K562 (cell line): ENCODE results near the gene HSD17B12. TPM values are rescaled to one million over a fixed set of nuclear protein-coding genes. Genes with fewer than 3 reads are reported as not detected.

ENCODE experiments used
- ATAC-seq: fragments of 200-7000 bp; cut with Tn5 transposase; 3 replicates; pipeline ENCODE4 v1.9.1; 2020; ENCODE audit warnings: moderate library complexity
- BruUV-seq: library from RNA; stranded (reverse); fragments of 400-500 nt; replicated peaks from 2 replicates; lab custom pipeline; 2021; lab: Mats Ljungman, UMichigan
- CTCF ChIA-PET: fragments of 300-600 bp; formaldehyde crosslinking; extraction: SDS; loops from one replicate; lab custom pipeline; 2021; ENCODE audit warnings: low intra/inter-chr PET ratio; lab: Yijun Ruan, JAX
- POLR2A ChIA-PET: fragments of 300-600, 350-650 bp; sonication (Branson Sonifier 250); formaldehyde crosslinking; extraction: SDS; loops from one replicate; lab custom pipeline; 2021; ENCODE audit warnings: antibody characterized with exemption, inconsistent platforms; lab: Yijun Ruan, JAX
- DNase-seq, 4 experiments: peaks; one replicate each; pipeline versions ENCODE4 v3.0.0 to v3.0.0-alpha.2; 2011 to 2018; ENCODE audit warnings: low spot score in 3 of 4, mixed read lengths in 3 of 4; ENCODE audit errors: extremely low read depth in 1 of 4
- FAIRE-seq: peaks from 2 replicates; lab custom pipeline; 2011; peaks lifted over from hg19 to GRCh38; lab: Jason Lieb, UNC
- H2AFZ ChIP-seq: 2 replicates; pipeline ENCODE4 v1.6.0; 2011; ENCODE audit warnings: low read depth, low read length, control low read depth, inconsistent platforms
- H3K27ac ChIP-seq: fragments of 200-600 bp; 3 replicates; pipeline ENCODE4 v1.8.0; 2011; ENCODE audit warnings: low read depth, mild to moderate bottlenecking, control low read depth, inconsistent platforms, low read length, moderate library complexity, mixed read lengths; ENCODE audit errors: extremely low read depth
- H3K27me3 ChIP-seq, 2 experiments: fragments of 300-600 bp in 1 of 2; 2 replicates in 1 of 2; 3 replicates in 1 of 2; pipeline versions ENCODE4 v1.6.0 to v1.8.0; 2011; ENCODE audit warnings: inconsistent platforms in 2 of 2, low read length in 2 of 2, mild to moderate bottlenecking in 1 of 2, mixed read lengths in 1 of 2, moderate library complexity in 1 of 2; ENCODE audit not compliant: control insufficient read depth in 2 of 2, insufficient read depth in 2 of 2
- H3K36me3 ChIP-seq: fragments of 300-600 bp; 3 replicates; pipeline ENCODE4 v1.8.0; 2011; ENCODE audit warnings: mild to moderate bottlenecking, low read length, inconsistent platforms; ENCODE audit not compliant: control insufficient read depth, insufficient read depth
- H3K4me1 ChIP-seq, 2 experiments: fragments of 200-600 bp in 1 of 2; replicated peaks in 1 of 2; 2 replicates in 1 of 2; 3 replicates in 1 of 2; pipeline versions ENCODE4 v1.5.1 to v1.8.0; 2011; ENCODE audit warnings: inconsistent platforms in 2 of 2, low read length in 2 of 2, mild to moderate bottlenecking in 1 of 2, mixed read lengths in 1 of 2, moderate library complexity in 1 of 2; ENCODE audit not compliant: control insufficient read depth in 2 of 2, insufficient read depth in 2 of 2
- H3K4me2 ChIP-seq: 2 replicates; pipeline ENCODE4 v1.6.1; 2011; ENCODE audit warnings: low read length, control low read depth, inconsistent platforms, mixed read lengths; ENCODE audit not compliant: insufficient read depth
- H3K4me3 ChIP-seq: fragments of 200-600 bp; sonication (generic), shearing (Covaris generic); 2 replicates; pipeline ENCODE4 v1.5.1; 2016; ENCODE audit warnings: control low read depth, inconsistent platforms
- H3K79me2 ChIP-seq: fragments of 200-600 bp; 3 replicates; pipeline ENCODE4 v1.8.0; 2011; ENCODE audit warnings: low read length, inconsistent platforms; ENCODE audit not compliant: control insufficient read depth, insufficient read depth
- H3K9ac ChIP-seq, 2 experiments: 2 replicates each; pipeline versions ENCODE4 v1.6.0 to v1.6.1; 2011; ENCODE audit warnings: low read depth in 2 of 2, low read length in 2 of 2, control low read depth in 1 of 2, inconsistent platforms in 1 of 2, mild to moderate bottlenecking in 1 of 2, mixed read lengths in 1 of 2; ENCODE audit not compliant: insufficient read depth in 1 of 2
- H3K9me1 ChIP-seq: one replicate; pipeline ENCODE4 v1.6.0; 2011; ENCODE audit warnings: inconsistent platforms, mild to moderate bottlenecking, low read length, moderate library complexity; ENCODE audit not compliant: control insufficient read depth, insufficient read depth
- H3K9me3 ChIP-seq: replicated peaks from 2 replicates; pipeline ENCODE4 v1.5.1; 2011; ENCODE audit warnings: low read depth, low read length, inconsistent platforms; ENCODE audit not compliant: control insufficient read depth, insufficient read depth
- H4K20me1 ChIP-seq: replicated peaks from 2 replicates; pipeline ENCODE4 v1.6.1; 2011; ENCODE audit warnings: low read length, inconsistent platforms, mixed read lengths; ENCODE audit not compliant: control insufficient read depth, insufficient read depth
- DDX20 ChIP-seq: fragments of 450-650 bp; IDR thresholded peaks from 2 replicates; pipeline ENCODE4 v1.6.1; 2016; ENCODE audit warnings: missing genetic modification characterization, low read depth, mild to moderate bottlenecking, missing compliant biosample characterization, moderate library complexity
- ELF1 ChIP-seq: fragments of 200-800 bp; sonication (Bioruptor generic); IDR thresholded peaks from 2 replicates; pipeline ENCODE4 v1.6.1; 2016; ENCODE audit warnings: missing genetic modification characterization, missing compliant biosample characterization
- FOS ChIP-seq: IDR thresholded peaks from 3 replicates; pipeline ENCODE4 v1.6.1; 2011; ENCODE audit not compliant: insufficient read length; ENCODE audit errors: extremely low read depth
- FOXJ2 ChIP-seq: fragments of 200-800 bp; sonication (Bioruptor generic); IDR thresholded peaks from 2 replicates; pipeline ENCODE4 v1.6.1; 2016; ENCODE audit warnings: missing genetic modification characterization, missing compliant biosample characterization
- FOXM1 ChIP-seq, 2 experiments: fragments of 450-650 bp in 1 of 2; sonication (generic) in 1 of 2; formaldehyde crosslinking in 1 of 2; IDR thresholded peaks; 2 replicates each; pipeline versions ENCODE4 v1.6.1 to v1.9.0; 2017 to 2022; ENCODE audit warnings: low read depth in 2 of 2, mild to moderate bottlenecking in 2 of 2, missing genetic modification reagents in 1 of 2, moderate library complexity in 1 of 2
- HSF4 ChIP-seq: fragments of 250-450 bp; sonication (Bioruptor Pico); IDR thresholded peaks from 2 replicates; pipeline ENCODE4 v2.1.2; 2022; ENCODE audit warnings: mild to moderate bottlenecking, moderate library complexity, borderline replicate concordance
- IFI16 ChIP-seq: fragments of 250-450 bp; sonication (Bioruptor Pico); IDR thresholded peaks from 2 replicates; pipeline ENCODE4 v2.1.2; 2022; ENCODE audit warnings: mild to moderate bottlenecking, inconsistent platforms
- TAL1 ChIP-seq: fragments of 450-650 bp; IDR thresholded peaks from 2 replicates; pipeline ENCODE4 v1.6.1; 2016; ENCODE audit warnings: mild to moderate bottlenecking
- ZNF316 ChIP-seq: fragments of 450-650 bp; IDR thresholded peaks from 2 replicates; pipeline ENCODE4 v1.6.1; 2016
- WGBS: fragments of 100-300 bp; shearing (Covaris generic); methylation state at CpG from one replicate; pipeline ENCODE4 v1.1.6; 2016; ENCODE audit warnings: low coverage, mixed read lengths; ENCODE audit not compliant: insufficient coverage; ENCODE audit errors: missing lambda C conversion rate; 5-methylcytosine and 5-hydroxymethylcytosine counted together
- in situ Hi-C: fragments of 300-500 bp; cut with MboI; formaldehyde crosslinking; loops from 4 replicates; pipeline ENCODE4 v1.15.0; 2018; ENCODE audit warnings: inconsistent platforms, mixed read lengths
- intact Hi-C: fragments of 100-400 bp; cut with micrococcal nuclease; formaldehyde crosslinking; loops from 2 replicates; pipeline ENCODE4 v1.14.2; 2022
- polyA plus RNA-seq, 8 experiments: library from polyadenylated mRNA; depleted of rRNA in 4 of 8; stranded (reverse) in 5 of 8; unstranded in 3 of 8; fragments of >200 nt; fragmentation: Nextera tagmentation in 2 of 8; fragmentation: Illumina TruSeq in 1 of 8; extraction: Ambion mirVana in 2 of 8; extraction: Trizol in 1 of 8; gene quantifications; 2 replicates each; pipeline versions ENCODE4 v1.2.1 to v1.2.3, GENCODE V29; 2011 to 2014; ENCODE audit warnings: inconsistent platforms in 1 of 8, missing spikeins in 1 of 8
- total RNA-seq, 7 experiments: library from RNA; depleted of rRNA in 6 of 7; stranded (reverse); fragments of >200 nt in 6 of 7; fragmentation: Illumina TruSeq in 2 of 7; extraction: Trizol in 2 of 7; gene quantifications; 2 replicates each; pipeline versions ENCODE4 v1.2.1 to v1.2.3, GENCODE V29; 2011 to 2021; ENCODE audit warnings: low replicate concordance in 1 of 7
- TF ChIP-seq, protein P1 (sequence below): sonication (generic); formaldehyde crosslinking; IDR thresholded peaks from 2 replicates; pipeline ENCODE4 v1.8.1; 2023; ENCODE audit warnings: mild to moderate bottlenecking, missing genetic modification reagents
- TF ChIP-seq, protein P2 (sequence below), 2 experiments: fragments of 450-650 bp; conservative IDR thresholded peaks; 2 replicates each; pipeline ENCODE4 v1.6.1; 2017; ENCODE audit warnings: mild to moderate bottlenecking in 2 of 2, moderate library complexity in 2 of 2

The HSD17B12 gene
- total and polyA plus RNA-seq, 9 of the 15 experiments (the other 6 are each of a cell fraction or from before 2014, with no cell fraction given): 9.1 to 34.5 (median 23.3) TPM

DNA sequence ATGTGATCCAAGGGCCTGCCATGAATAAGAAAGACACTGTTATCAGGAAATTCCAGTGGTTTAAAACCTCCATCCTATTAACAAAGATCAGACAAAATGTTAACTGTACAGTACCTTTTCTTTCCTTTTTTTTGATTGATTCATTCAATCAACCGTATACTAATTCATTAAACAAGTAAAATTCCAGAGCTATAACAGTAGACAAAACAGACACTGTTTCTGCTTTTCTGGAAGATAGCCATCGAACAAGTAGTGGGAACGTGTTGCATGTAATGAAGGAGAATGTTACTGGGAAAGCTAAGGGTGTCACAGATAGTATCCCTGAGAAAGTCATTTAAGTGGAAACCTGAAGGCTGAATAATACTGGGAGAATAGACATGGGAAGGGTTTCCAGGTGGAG, 126.4 kb downstream of the HSD17B12 start:
- WGBS: 36% methylated on average over 3 of the region's 3 CpGs
- H4K20me1 ChIP-seq: no peaks in the 10 kb centered on the region
- FAIRE-seq: no peak
- H2AFZ ChIP-seq: no peak overlapping the region
- no peak overlapping the region for H3K27ac ChIP-seq
- TF ChIP-seq TAL1: no peak
- no peak for TF ChIP-seq FOXJ2 (tag)
- no peak for TF ChIP-seq FOS
- TF ChIP-seq FOXM1 (IDR thresholded peaks at IDR 0.05; ENCODE audit: low read depth): no peak
- TF ChIP-seq FOXM1 (CRISPR knock-in tag; IDR thresholded peaks at IDR 0.05; ENCODE audit: low read depth): no peak
- TF ChIP-seq, protein P1, sequence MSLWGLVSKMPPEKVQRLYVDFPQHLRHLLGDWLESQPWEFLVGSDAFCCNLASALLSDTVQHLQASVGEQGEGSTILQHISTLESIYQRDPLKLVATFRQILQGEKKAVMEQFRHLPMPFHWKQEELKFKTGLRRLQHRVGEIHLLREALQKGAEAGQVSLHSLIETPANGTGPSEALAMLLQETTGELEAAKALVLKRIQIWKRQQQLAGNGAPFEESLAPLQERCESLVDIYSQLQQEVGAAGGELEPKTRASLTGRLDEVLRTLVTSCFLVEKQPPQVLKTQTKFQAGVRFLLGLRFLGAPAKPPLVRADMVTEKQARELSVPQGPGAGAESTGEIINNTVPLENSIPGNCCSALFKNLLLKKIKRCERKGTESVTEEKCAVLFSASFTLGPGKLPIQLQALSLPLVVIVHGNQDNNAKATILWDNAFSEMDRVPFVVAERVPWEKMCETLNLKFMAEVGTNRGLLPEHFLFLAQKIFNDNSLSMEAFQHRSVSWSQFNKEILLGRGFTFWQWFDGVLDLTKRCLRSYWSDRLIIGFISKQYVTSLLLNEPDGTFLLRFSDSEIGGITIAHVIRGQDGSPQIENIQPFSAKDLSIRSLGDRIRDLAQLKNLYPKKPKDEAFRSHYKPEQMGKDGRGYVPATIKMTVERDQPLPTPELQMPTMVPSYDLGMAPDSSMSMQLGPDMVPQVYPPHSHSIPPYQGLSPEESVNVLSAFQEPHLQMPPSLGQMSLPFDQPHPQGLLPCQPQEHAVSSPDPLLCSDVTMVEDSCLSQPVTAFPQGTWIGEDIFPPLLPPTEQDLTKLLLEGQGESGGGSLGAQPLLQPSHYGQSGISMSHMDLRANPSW (CRISPR knock-in tag): no peak
- TF ChIP-seq DDX20: no peak
- no peak for TF ChIP-seq IFI16 (CRISPR knock-in tag)
- TF ChIP-seq HSF4 (CRISPR knock-in tag): no peak
- TF ChIP-seq, protein P2, sequence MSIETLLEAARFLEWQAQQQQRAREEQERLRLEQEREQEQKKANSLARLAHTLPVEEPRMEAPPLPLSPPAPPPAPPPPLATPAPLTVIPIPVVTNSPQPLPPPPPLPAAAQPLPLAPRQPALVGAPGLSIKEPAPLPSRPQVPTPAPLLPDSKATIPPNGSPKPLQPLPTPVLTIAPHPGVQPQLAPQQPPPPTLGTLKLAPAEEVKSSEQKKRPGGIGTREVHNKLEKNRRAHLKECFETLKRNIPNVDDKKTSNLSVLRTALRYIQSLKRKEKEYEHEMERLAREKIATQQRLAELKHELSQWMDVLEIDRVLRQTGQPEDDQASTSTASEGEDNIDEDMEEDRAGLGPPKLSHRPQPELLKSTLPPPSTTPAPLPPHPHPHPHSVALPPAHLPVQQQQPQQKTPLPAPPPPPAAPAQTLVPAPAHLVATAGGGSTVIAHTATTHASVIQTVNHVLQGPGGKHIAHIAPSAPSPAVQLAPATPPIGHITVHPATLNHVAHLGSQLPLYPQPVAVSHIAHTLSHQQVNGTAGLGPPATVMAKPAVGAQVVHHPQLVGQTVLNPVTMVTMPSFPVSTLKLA (conservative IDR thresholded peaks at IDR 0.05): no peak
- TF ChIP-seq ZNF316: no peak
- TF ChIP-seq ELF1 (tag): no peak
- POLR2A ChIA-PET: no interaction called here
- H3K79me2 ChIP-seq: no peaks in the 10 kb centered on the region
- no peak overlapping the region for H3K4me2 ChIP-seq
- no peaks in the 10 kb centered on the region for H3K9me1 ChIP-seq
- in situ Hi-C loops (loop anchor here (10.0 kb wide), 1 partner anchor 222 kb away; no protein-coding TSS in a partner anchor), intact Hi-C loops (no loop called here)
- no peaks in the 10 kb centered on the region for H3K36me3 ChIP-seq
- BruUV-seq: no TSS peak
- CTCF ChIA-PET: no interaction called here
- no peak overlapping the region for H3K9ac ChIP-seq
- ATAC-seq: no peak
- H3K9me3 ChIP-seq: no peaks in the 10 kb centered on the region
- no peaks in the 10 kb centered on the region for H3K4me1 ChIP-seq
- DNase-seq: no peak
- no peaks in the 10 kb centered on the region for H3K27me3 ChIP-seq
- no peak overlapping the region for H3K4me3 ChIP-seq
